Stomach (tissue), 9 donors: ENCODE results near the gene COL23A1. TPM values are rescaled to one million over a fixed set of nuclear protein-coding genes. Genes with fewer than 3 reads are reported as not detected.

ENCODE experiments used
- DNase-seq, 2 donors: peaks; one replicate each; pipeline versions ENCODE4 v3.0.0 to v3.0.0-alpha.2; 2013 to 2019
- H3K27ac ChIP-seq, 5 donors: fragments of 200-600 bp in 4 of 5; sonication (generic) in 4 of 5; one replicate each; pipeline ENCODE4 v1.5.1; 2013 to 2019; ENCODE audit warnings: mild to moderate bottlenecking in 1 of 5, moderate library complexity in 1 of 5
- H3K27me3 ChIP-seq, 3 donors: fragments of 200-600 bp; sonication (generic); one replicate each; pipeline ENCODE4 v1.5.1; 2017 to 2019; ENCODE audit warnings: mixed run types in 1 of 3
- H3K36me3 ChIP-seq, 4 donors: fragments of 200-600 bp; sonication (generic); 1 replicate in 3 of 4; 2 replicates in 1 of 4; pipeline ENCODE4 v1.5.1; 2016 to 2019
- H3K4me1 ChIP-seq, 4 donors: fragments of 200-600 bp; sonication (generic); one replicate each; pipeline ENCODE4 v1.5.1; 2016 to 2019
- H3K4me3 ChIP-seq, 4 donors: fragments of 200-600 bp; sonication (generic) in 3 of 4; one replicate each; pipeline ENCODE4 v1.5.1; 2016 to 2019; ENCODE audit warnings: mild to moderate bottlenecking in 1 of 4
- H3K9me3 ChIP-seq, 4 donors: fragments of 200-600 bp; sonication (generic); one replicate each; pipeline ENCODE4 v1.5.1; 2016 to 2019
- EP300 ChIP-seq: sonication (generic); formaldehyde crosslinking; IDR thresholded peaks from one replicate; pipeline ENCODE4 v1.6.1; 2017; ENCODE audit warnings: antibody characterized with exemption
- POLR2A ChIP-seq, 4 donors: fragments of 450-650 bp; IDR thresholded peaks; one replicate each; pipeline ENCODE4 v1.6.1; 2016; ENCODE audit warnings: antibody characterized with exemption in 4 of 4, control low read depth in 2 of 4, mild to moderate bottlenecking in 1 of 4, moderate library complexity in 1 of 4
- POLR2AphosphoS5 ChIP-seq, 3 donors: sonication (generic); formaldehyde crosslinking; IDR thresholded peaks; one replicate each; pipeline ENCODE4 v1.6.1; 2016; ENCODE audit warnings: antibody characterized with exemption in 3 of 3
- WGBS, 5 donors: extraction: QIAGEN DNeasy Blood & Tissue Kit in 3 of 5; methylation state at CpG; one replicate each; pipeline versions ENCODE4 v1.1.5 to v1.1.7; 2013 to 2018; 5-methylcytosine and 5-hydroxymethylcytosine counted together
- intact Hi-C: fragments of 100-400 bp; cut with DNase I; formaldehyde crosslinking; loops from one replicate; pipeline ENCODE4 v1.15.1; 2023; ENCODE audit warnings: low total_unique reads
- polyA plus RNA-seq, 3 donors: library from polyadenylated mRNA; stranded (reverse); fragments of 200-250 nt; gene quantifications; one replicate each; pipeline ENCODE4 v1.2.3, GENCODE V29; 2013
- total RNA-seq, 5 donors: library from RNA; depleted of rRNA; stranded (reverse); fragments of >200 nt; gene quantifications; one replicate each; pipeline versions ENCODE4 v1.1.0 to v1.2.3, GENCODE V29; 2014 to 2016
- TF ChIP-seq, protein P1 (sequence below), 7 experiments: fragments of 450-650 bp in 4 of 7; fragments of 200-600 bp in 3 of 7; sonication (generic) in 3 of 7; IDR thresholded peaks; one replicate each; pipeline ENCODE4 v1.5.1; 2016 to 2019; ENCODE audit warnings: antibody characterized with exemption in 7 of 7, control low read depth in 2 of 7, mild to moderate bottlenecking in 1 of 7
- donor health status: healthy with polysubstance abuse.
- donor health status: Bipolar disorder and iron deficiency.
- donor health status: healthy.

The COL23A1 gene
- total and polyA plus RNA-seq, 8 donors = under 0.01 to 7.0 (median 1.4) TPM

DNA sequence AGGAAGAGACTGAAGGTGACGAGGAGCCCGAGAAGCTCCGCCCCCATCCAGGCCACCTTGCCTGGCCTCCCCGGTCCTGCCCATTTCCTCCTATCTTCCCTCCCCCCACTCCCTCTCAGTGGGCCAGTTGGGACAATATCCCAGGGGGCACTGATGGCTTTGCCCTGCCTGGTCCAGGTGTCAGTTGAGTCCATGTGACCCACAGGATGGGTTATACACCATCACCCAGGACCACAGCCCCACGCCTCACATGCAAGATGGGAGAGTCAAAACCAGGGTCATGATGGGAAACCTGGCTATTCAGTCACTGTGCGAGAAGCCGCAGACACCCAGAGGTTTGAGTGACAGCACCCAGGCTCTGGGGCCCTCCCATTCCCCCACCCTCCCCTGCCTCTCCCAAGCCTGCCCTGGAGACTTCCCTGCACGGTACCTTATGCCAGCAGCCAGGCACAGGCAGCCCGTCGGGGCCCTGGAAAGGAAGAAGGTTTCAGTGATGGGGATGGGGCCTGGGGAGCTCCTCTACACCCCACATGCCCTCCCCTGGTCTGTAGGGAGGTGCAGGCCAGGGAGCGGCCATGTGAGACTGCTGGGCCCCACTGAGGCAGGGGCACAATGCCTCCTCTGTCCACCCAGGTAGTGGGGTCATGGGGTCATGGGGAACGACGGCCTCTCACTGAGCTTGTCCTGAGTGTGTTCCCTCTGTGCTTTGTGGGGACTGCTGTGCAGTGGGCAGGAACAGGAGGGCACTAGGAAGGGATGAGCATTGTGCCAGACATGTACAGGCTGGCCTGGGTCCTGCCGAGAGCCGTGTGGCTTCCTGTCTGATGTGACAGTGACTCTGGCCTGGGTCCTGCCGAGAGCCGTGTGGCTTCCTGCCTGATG, 351.2 kb downstream of the COL23A1 start:
- TF ChIP-seq POLR2AphosphoS5 (IDR thresholded peaks at IDR 0.05) (no peak), POLR2A (IDR thresholded peaks at IDR 0.05) (no peak), EP300 (no peak)
- TF ChIP-seq, protein P1, sequence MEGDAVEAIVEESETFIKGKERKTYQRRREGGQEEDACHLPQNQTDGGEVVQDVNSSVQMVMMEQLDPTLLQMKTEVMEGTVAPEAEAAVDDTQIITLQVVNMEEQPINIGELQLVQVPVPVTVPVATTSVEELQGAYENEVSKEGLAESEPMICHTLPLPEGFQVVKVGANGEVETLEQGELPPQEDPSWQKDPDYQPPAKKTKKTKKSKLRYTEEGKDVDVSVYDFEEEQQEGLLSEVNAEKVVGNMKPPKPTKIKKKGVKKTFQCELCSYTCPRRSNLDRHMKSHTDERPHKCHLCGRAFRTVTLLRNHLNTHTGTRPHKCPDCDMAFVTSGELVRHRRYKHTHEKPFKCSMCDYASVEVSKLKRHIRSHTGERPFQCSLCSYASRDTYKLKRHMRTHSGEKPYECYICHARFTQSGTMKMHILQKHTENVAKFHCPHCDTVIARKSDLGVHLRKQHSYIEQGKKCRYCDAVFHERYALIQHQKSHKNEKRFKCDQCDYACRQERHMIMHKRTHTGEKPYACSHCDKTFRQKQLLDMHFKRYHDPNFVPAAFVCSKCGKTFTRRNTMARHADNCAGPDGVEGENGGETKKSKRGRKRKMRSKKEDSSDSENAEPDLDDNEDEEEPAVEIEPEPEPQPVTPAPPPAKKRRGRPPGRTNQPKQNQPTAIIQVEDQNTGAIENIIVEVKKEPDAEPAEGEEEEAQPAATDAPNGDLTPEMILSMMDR (IDR thresholded peaks at IDR 0.05) = no peak
- DNase-seq = no peak
- no peaks in the 10 kb centered on the region for H3K9me3 ChIP-seq
- no peak overlapping the region for H3K4me3 ChIP-seq
- 54 to 67% (median 63%) methylated on average over 12 to 17 of the region's 17 CpGs for WGBS, 5 donors
- no peaks in the 10 kb centered on the region for H3K27me3 ChIP-seq
- peaks cover 0 to 51% (median 25%) of the 10 kb centered on the region in 4 donors for H3K4me1 ChIP-seq
- intact Hi-C loops = no loop called here
- H3K27ac ChIP-seq = peak overlapping the region; percentile 19 to 77 (median 52)
- no peaks in the 10 kb centered on the region for H3K36me3 ChIP-seq

DNA sequence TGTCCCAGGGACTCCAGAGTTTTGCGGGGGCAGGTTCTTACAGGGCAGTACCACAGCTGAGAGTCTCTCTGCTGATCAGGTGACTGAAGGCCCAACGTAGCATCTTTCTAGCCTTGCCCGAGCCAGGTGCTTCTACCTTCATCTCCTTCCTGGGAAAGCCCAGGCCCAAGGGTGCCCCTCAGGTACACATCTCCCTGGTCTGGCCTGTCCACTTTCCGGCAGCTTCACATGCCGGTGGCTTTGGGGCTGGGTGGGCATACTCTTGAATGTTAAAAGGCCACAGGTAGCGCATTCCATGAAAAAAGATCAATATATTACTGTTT, 351.9 kb downstream of the COL23A1 start:
- Histone ChIP-seq H3K27ac (peak overlapping the region in 3 of 5 donors; percentile 9 to 77 (median 77)), H3K9me3 (no peaks in the 10 kb centered on the region), H3K27me3 (no peaks in the 10 kb centered on the region), H3K4me3 (no peak overlapping the region), H3K36me3 (no peaks in the 10 kb centered on the region), H3K4me1 (peaks cover 0 to 52% (median 26%) of the 10 kb centered on the region in 4 donors)
- DNase-seq = no peak
- no peak for TF ChIP-seq EP300
- TF ChIP-seq, protein P1 (IDR thresholded peaks at IDR 0.05) = no peak
- no peak for TF ChIP-seq POLR2A (IDR thresholded peaks at IDR 0.05)
- TF ChIP-seq POLR2AphosphoS5 (IDR thresholded peaks at IDR 0.05) = no peak
- 93 to 98% (median 97%) methylated on average over 6 of the region's 6 CpGs for WGBS, 5 donors
- intact Hi-C loops = no loop called here

DNA sequence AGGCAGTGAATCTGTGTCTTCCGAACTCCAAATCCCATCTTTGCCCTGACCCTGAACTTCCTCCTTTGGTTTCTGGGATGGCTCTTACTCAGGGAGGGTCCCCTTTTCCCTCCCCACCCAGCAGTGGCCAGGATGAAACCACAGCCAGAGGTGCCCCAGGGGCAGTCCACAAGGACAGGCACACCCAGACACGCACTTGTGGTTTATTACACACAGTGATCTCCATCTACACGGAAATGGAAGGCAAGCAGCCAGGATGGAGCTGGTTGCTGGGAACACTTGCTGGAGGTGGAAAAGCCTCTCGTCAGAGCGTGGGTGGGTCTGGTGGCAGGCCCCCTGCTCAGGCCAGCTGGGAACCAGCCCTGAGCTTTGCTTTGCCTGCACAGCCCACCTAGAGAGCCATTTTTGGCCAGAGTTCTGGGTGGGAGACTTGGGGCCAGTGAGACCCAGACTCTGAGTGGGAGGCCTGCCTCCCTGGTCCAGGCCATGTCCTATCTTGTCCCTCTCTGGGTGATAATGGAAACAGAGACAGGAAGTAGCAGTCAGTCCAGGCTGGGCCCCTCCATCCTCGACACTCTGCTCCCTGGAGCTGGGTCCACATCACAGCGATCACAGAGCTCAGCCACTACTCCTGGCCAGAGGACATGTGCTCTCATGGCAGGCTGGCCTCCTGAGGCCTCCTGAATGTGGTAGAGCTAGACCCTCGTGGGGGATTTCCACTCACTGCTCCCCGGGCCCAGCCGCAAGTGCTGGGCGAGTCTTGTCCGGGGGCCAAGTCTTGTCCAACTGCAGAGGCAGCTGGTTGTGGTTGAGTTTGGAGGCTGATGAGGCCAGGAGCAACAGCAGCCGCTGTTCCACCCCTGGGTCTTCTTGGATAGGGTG, 352.5 kb downstream of the COL23A1 start:
- WGBS, 5 donors = 73 to 85% (median 75%) methylated on average over 11 to 13 of the region's 13 CpGs
- no peaks in the 10 kb centered on the region for H3K36me3 ChIP-seq
- H3K27ac ChIP-seq = peak overlapping the region in 4 of 5 donors; percentile 2 to 77 (median 43)
- TF ChIP-seq POLR2AphosphoS5 (IDR thresholded peaks at IDR 0.05) (no peak), POLR2A (IDR thresholded peaks at IDR 0.05) (no peak), EP300 (no peak)
- TF ChIP-seq, protein P1 (IDR thresholded peaks at IDR 0.05) = no peak
- H3K9me3 ChIP-seq = no peaks in the 10 kb centered on the region
- no peaks in the 10 kb centered on the region for H3K27me3 ChIP-seq
- intact Hi-C loops = no loop called here
- peaks cover 0 to 58% (median 31%) of the 10 kb centered on the region in 4 donors for H3K4me1 ChIP-seq
- no peak overlapping the region for H3K4me3 ChIP-seq
- no peak for DNase-seq

DNA sequence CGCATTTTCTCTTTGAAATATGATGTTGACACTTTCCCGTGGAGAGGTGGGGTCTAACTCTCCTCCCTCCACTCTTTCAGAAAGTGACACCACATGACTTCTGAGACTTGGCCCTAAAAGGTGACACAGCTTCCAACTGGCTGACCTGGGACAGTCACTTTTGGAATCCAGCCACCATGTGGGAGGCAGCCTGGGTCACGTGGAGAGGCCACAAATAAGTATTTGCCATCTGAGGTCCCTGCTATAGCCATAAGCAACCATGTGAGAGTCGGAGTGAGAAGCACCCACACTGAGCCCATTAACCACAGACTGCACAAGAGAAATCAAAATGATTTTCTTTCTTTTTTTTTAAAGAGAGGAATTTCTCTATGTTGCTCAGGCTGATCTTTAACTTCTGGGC, 353.5 kb downstream of the COL23A1 start:
- Histone ChIP-seq H3K27ac (peak overlapping the region in 2 of 5 donors; percentile 9 to 10), H3K4me1 (peaks cover under 1 to 62% (median 35%) of the 10 kb centered on the region in 4 donors), H3K36me3 (no peaks in the 10 kb centered on the region), H3K4me3 (no peak overlapping the region), H3K27me3 (no peaks in the 10 kb centered on the region), H3K9me3 (no peaks in the 10 kb centered on the region)
- no peak for DNase-seq
- WGBS, 5 donors = 16 to 42% (median 30%) methylated on average over 4 of the region's 4 CpGs
- TF ChIP-seq POLR2A (IDR thresholded peaks at IDR 0.05) = no peak
- TF ChIP-seq EP300 = no peak
- TF ChIP-seq, protein P1 (IDR thresholded peaks at IDR 0.05) = no peak
- no peak for TF ChIP-seq POLR2AphosphoS5 (IDR thresholded peaks at IDR 0.05)
- intact Hi-C loops = no loop called here
